HG03520 (cell line): ENCODE data around the gene SPAG16.

ENCODE experiments used
- ATAC-seq: cut with Tn5 transposase; IDR thresholded peaks from one replicate; pipeline ENCODE4 v1.9.1; 2021; ENCODE audit warnings: mild to moderate bottlenecking, moderate library complexity; ENCODE audit not compliant: unreplicated experiment

SPAG16 gene

DNA sequence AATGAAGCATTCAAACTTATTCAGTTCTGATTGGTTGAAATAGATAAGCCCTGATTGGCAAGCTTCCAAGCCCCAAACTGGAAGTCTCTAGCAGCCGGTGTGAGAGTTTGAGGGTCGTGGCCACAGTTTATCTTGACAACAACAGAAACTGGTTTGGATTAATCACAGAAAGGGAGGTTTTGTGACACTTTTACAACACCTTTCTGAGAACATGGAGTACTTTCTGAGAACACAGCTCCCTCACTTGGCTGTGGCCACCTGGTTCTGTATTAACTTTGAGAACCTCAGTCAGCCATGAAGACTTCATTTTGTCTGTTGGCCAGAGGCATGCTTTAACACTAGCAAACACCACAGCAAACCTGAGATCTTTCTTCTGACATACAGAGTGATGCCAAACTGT is 845.9 kb downstream of the SPAG16 start:
- ATAC-seq = no peak

DNA sequence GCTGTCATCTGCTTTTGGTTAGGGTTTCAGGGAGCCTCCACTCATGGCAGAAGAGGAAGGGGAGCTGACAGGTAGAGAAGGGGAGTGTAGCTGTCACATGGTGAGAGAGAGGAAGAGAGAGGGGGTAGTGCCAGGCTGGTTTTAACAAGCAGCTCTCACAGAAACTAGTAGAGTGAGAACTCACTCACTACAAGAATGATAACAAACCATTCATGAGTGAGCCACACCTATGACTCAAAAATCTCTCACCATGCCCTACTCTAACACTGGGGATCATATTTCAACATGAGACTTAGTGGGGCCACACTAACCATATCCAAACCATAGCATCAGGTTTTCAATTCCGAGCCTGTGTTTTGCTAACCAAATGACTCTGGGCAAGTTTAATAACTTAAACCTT is 851.7 kb downstream of the SPAG16 start:
- ATAC-seq = no peak

DNA sequence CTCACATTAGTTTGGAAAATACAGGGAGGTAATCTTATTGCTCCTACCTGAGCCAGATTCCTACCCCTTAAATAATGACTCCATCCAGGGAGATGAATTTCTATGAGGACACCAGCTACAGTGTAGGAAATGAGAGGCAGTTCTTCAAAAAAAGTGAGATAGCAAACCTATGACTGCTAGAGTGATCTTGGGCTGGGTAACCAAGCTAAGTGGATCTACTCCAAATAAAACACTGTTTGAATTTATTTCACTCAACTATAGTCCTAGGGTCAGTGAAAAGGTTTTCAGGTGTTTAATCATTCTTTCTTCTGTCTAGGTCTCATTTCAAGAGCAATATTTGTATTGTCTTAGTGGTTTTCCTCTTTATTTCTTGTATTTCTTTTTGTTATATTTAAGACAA is 854.5 kb downstream of the SPAG16 start:
- ATAC-seq = no peak

DNA sequence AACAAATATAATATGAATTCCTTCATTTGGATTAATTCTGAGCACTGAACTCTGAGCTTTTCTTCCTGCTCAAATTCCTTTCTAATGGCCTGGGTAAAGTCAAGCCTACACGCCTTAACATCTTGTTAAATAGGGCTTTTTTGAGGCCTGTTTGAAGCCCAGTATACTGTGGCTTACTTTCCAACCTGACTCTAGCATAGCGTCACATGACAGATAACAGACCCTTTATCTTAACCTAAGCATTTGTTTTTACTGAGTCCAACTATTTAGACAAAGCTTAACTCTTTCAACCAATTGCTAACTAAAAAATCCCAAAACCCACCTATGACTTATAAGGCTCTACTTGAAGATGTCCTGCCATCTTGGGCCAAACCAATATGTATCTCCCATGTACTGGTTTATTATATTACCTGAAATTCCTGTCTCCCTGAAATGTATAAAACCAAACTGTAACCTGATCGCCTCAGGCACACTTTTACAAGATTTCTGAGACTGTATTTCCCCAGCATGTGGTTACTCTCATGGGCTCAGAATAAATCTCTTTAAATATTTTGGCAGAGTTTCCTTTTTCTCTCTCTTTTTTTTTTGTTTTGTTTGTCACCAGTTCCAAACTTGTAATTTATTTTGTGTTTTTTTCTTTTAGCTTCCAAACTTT is 855.5 kb downstream of the SPAG16 start:
- no peak for ATAC-seq

DNA sequence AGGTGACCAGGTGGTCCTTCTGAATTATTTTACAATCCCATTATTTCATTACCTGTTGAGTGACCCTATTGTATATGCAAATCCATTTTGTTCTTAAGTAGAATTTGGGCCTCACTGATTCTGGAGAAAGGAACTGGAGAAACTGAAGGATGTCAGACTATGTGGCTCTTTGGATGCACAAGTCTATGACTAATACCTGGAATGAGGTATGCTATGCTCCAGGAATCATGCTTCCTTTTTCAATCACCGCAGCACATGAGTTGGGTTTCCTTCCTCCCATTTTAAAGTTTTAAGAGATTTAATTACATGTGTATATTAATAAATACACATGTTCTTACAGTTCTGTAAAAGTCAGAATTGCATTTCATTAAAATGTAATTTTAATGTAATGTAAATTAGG is 872.7 kb downstream of the SPAG16 start:
- ATAC-seq = no peak

DNA sequence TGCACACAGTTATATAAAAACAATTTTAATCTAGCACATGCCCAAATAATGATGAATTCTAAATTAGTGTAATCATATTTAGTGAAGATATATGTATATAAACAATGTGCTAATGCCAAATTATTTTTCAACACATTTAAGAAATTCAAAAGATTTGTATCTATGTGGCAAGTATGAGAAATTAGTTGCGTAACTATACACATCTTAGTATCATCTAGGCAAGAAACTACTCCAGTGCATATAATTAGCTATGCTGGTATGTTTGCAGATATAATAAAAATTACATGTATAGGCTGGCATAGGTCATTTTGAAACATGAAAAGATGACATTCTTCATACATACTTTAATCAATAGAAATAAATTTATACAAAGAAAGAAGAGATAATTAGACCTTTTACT is 874.6 kb downstream of the SPAG16 start:
- ATAC-seq = no peak

DNA sequence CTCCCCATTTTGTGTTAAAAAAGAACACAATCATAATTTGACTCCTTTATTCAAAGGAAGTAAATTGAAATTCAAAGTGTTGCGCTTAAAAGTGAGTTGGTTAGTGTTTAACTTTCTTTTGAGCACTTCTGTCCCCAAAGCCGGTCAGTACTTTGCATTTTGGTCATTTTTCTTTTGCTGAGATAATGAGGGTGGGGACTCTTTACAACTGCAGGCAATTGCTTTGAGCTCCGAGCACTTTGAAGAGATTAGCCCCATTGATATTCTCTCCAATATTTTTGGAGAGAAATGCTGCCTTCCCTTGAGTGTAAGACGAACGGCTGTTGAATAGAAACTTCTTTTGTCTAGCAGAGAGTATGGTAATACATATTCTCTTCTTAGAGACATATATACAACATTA is 885.0 kb downstream of the SPAG16 start:
- ATAC-seq = no peak

DNA sequence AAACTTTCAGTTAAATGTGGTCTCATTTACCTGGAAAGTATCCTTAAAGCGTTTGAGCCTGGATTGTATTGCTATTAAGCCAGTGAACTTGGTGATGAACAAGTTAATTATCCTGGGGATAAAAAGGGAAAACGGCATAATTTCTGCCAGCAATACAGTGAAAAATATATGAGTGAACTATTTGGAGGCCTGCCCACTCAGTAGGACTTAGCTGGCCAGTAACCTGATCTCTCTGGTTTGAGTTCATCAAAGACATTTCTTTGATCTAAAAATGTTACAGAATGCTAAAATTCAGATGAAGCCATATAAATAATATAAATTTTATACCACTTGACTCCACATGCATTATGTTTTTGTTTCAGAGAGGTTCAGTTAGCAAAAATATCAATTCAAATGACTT is 885.5 kb downstream of the SPAG16 start:
- ATAC-seq = no peak

DNA sequence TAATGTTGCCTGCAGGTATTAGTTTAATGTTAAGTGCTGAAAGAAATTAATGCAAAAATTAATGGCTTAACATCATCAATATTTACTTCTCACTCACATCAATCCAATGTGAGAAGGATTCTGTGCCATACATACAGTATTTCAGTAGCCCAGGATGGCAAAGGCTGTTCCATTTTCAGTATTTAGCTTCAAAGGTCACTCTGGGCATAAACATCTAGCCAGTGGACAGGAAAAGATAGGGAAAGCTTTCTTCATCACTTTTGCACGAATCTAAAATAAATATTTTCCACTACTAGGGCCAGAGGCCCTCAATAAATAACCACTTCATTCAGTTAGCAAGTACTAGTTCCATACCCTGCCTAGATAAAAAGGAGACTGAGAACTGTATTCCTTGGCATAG is 890.3 kb downstream of the SPAG16 start:
- ATAC-seq = no peak

DNA sequence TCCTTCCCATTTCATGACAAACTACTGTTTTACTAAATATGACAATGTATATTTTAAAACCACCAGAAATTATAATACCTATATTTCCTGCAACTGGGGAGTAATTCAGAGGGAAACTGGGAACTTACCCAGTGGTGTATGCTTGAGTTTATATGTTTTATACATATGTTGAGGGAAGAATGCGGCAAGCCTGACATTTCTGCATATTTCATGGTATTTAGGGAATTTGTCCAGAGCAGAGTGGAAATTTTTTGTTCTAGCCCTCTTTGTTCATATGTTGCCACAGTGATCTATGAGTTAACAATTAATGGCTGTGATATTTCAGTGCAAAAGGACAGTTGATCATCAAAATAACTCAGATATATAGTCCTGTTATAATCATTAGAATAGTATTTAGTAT is 895.8 kb downstream of the SPAG16 start:
- ATAC-seq = no peak

DNA sequence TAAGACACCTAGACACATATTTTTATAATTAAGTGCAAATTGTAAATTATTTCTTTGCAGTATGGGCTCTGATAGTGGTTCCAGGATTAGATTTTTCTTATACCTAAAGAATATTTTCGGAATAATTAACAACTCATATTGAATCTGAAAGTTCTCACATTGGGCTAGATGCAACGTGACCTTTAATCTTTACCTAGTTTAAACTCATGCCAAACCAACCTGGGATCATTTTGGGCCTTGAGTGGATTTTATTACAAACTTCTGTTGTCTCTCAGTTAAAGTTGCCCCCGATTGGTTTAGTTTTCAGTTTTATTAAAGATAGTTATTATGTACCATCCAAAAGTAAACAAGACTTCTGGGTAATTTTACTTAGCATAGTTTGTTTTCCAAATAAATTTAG is 896.4 kb downstream of the SPAG16 start:
- ATAC-seq = no peak

DNA sequence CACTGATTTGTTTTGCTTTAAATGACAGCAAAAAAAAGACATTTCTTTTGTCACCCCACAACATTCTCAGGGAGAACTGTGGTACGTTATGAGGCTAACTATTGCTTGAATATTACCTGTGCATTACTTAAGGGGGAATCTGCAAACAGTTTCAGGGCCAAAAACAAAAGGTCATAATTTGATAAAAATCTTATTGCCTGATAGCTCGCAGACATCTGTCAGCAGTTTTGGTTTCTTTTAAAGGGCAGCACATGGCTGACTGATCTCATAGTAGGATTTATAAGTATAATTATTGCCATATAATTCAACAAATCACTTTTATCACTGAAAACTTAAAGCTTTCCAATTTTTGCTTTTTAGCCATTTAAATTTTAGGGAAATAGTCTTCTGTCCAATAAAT is 900.2 kb downstream of the SPAG16 start:
- ATAC-seq = no peak

DNA sequence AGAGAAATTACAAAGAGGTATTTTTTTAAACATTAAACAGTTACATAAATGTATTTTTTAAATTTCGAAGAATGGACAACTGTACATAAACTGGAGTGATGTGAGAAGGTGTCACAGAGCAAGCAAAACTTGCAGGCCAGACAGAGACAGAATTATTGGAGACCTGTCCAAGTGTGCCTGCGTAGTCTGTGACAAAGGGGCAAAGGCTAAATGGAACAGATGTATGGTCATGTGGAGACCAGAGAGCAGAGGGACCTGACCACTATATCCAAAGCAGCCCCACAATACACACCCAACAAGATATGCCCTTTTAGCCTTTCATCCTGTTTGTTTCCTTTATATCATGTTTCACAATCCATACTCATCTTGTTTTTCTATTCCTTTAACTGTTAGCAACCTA is 901.3 kb downstream of the SPAG16 start:
- no peak for ATAC-seq

DNA sequence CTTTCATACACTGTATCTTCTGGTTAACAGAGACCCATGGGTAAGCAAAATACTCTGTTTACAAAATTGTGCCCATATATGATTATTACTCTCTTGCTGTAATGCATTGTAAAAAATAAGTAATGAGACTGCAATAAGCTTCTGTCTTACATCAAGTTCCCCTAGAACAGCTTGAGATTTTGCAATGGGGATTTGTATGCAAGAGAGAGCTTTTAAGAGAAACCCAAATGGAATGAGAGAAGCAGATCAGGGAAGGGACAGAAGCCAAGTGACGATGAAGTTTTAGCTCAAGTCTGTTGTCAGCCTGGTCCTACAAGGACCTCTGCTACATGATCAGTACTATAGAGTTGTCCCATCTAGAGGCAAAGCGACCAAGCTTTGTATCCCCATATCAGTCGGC is 908.4 kb downstream of the SPAG16 start:
- no peak for ATAC-seq

DNA sequence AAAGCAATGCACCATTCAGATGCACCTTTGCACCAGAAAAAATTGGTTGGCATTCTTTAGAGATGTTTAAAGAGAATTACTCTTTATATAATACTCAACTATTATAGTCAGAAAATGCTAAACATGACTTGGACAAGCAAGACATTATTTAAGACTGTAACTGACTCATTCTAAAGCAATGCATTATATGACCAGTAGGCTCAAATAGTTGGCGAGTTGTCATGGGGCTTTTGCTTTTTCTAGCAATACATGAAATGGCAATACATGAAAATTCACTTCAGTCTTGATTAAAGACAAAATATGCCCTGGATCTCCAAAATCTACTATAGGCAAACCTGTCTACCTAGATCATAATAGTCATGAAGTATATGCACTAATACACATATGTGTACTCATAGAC is 909.7 kb downstream of the SPAG16 start:
- no peak for ATAC-seq

DNA sequence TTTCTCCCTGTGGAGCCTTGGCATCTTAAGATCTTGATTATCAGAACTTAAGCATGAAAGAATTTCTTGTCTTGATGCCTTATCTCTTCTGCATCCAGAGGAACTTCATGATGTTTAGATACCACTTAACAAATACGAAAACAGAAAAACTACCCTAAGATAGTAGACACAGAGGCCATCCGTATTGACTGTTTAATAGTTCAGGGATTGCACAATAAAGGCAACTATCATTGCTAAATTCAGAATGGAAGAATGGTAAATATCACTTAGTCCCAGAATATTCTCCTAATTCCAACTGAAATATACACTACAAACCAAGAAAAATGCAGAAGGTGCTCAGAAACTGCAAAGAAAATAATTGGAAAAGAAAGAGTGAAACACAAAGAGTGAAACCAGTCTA is 912.0 kb downstream of the SPAG16 start:
- no peak for ATAC-seq

DNA sequence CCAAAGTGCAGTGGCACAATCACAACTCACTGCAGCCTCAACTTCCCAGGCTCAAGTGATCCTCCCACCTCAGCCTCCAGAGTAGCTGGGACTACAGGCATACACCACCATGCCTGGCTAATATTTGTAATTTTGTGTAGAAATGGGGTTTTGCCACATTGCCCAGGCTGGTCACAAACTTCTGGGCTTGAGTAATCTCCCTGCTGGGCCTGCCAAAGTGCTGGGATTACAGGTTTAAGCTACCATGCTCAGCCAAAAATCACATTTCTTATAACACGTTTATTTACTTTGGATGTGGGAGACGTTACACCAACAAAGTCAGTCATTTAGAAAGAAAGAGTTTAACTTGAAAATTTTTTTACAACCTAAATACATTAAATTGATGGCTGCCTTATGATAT is 917.6 kb downstream of the SPAG16 start:
- ATAC-seq = no peak

DNA sequence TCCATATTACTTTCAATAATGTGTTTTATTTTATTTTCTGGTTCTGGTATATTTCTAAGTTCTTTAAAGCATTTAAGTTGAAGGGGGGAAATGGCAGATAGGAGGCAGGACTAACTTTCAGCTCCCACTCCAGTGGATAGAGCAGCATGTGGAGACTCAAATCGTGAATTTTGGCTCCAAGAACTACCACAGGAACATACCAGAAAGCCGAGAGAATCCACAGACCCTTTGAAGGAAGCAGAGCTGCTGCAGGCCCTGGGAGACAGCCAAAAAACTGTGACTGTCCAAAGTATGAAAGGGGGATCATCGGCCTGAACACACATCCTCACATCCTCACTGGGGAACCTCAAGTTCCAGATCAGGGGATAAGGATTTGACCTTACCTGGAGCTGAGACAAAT is 919.0 kb downstream of the SPAG16 start:
- ATAC-seq = no peak

DNA sequence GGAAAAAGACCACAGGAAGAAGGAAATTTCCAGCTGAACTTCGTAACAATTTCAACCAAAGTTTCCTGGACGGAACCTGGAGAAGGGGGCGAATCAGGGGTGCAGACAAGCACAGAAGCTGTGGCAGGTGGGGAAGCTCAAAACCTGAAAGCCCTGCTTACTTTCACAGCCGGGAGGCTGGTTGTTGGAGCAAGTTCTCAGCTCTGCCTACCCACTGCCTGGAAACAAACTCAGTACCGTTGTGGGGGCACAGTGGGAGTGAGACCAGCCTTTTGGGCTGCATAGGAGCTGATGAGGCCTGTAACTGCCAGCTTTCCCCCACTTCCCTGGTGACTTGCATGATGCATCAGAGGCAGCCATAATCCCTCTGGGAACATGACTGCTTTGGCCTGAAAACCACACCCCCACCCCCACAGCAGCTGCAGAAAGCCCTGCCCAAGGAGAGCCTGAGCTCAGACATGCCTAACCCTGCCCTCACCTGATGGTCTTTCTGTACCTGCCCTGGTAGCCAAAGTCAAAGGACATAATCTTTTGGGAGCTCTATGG is 919.6 kb downstream of the SPAG16 start:
- no peak for ATAC-seq

DNA sequence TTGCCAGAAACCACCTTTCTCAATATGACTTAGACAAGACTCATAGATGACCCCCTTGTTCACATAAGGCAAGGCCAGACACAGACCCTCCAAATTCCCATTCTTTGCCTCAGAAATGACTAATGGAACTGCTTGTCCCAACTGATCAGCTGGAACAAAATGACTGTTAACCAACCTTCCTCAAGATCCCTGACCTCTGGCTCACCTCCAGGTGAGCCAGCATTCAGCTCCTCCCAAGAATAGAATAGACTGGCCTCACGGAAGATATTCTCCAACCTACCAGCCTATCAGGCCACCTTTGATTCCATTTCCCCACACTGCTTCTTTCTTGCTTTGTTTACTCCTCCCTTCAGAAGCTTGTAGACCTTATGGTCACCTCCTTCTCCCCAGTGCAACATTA is 930.8 kb downstream of the SPAG16 start:
- ATAC-seq = no peak

DNA sequence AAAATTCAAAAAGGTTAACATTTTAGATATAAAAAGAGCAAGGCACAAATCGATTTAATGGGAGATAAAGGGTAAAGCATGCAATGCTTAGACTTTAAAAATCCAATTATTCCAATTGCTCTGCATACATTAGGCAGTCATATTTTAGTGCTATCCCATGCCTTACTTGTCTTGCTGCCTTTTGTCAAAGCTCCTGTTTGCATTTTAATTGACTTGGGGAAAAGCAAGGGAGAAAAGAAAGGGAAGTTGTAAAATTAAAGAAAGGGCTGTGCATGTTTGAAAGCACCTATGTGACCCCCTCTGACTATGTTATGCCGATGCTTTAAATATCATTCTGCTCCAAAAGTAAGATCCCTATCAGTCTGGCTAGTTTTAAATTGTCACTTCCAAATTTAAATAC is 932.9 kb downstream of the SPAG16 start:
- ATAC-seq = no peak

DNA sequence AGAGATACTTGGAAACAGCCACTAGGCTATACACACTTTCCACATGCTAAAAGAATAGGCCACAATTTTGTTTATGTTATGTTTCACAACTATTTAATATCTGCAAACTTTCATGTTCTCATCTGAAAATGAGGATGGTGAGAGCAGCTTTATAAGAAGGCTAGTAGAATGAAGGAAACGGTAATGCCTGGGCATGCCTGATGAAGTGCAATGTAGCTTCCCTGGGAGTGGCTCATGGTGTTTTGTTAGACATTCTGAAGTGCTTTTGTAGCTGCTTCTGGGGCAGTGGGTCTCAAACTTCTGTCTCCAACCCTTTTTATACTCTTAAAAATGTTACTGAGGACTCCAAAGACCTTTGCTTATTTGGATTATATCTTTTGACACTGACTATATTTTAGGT is 933.3 kb downstream of the SPAG16 start:
- ATAC-seq = no peak

DNA sequence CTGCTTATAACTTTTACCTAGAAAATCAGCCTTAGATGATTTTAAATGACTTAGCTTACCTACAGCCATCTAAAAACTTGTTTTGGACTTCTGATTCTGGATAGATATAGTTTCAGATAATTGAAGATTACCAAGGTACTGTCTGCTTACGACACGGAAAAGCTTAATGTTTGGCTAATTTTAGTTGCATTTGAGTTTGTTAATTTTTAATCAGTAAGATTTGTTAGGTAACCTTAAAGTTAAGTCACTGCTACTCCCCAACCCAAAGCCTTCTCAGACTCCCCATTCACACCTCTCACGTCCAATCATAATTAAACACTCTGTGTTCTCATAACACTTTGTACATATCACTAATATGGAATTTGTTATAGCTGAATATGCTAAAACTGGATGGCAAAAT is 936.0 kb downstream of the SPAG16 start:
- ATAC-seq = no peak
